Inflammatory macrophage (primary cell): Measurements from ENCODE around the gene SMARCC2.
"Not testable (repeated sequence)": the region's sequence is repeated elsewhere in the genome, so short reads cannot be mapped to it uniquely, and the experiment has no call there.

Experiments used
- DNase-seq, 2 donors: peaks; one replicate each; pipeline ENCODE4 v3.0.0-alpha.2; 2020 to 2022

Gene SMARCC2

DNA sequence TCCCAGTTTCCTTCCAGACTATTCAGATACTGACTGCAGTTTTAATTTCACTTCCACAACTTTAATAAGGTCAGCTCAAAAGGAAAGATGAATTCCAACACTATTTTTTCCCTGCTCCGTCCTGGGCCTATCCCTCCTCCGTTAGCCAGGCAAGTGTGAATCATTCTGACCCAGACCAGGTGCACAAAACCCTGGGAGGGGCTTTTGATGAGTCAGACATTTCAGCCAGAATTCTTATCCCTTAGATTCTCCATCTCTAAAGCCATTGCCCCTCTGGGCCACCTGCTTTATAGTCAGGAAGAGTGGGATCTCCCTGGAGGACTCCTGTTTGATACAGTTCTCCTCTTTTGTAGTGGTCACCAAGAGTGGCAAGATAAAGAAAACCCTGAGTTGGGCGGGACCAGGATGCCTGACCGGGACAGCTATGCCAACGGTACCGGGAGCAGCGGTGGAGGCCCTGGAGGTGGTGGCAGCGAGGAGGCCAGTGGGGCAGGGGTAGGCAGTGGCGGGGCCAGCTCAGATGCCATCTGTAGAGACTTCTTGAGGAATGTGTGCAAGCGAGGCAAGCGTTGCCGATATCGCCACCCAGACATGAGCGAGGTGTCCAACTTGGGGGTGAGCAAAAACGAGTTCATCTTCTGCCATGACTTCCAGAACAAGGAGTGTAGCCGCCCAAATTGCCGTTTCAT is 69.0 kb downstream of the SMARCC2 start:
- DNase-seq, result no peak

DNA sequence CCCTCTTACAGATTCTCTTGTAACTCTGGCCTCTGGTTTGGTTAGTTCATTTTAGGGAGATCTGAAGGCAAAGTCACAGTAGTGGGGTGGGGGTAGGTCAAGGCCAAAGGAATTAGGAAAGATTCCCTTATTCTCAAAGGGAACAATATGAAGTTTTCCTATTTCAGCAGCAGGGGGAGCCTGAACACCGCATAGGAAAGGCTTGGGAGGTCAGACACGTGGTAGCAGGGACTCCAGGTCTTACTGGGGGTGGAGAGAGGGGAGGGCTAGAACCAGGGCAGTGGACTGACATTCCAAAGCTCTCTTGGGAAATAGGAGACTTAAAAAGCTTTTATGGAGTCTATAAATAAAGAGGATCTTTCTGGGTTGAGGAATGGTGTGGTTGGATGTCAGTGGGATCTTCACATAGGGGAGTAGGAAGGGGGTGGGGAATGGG is 69.9 kb downstream of the SMARCC2 start:
- DNase-seq, result peak; percentile 77 to 84

DNA sequence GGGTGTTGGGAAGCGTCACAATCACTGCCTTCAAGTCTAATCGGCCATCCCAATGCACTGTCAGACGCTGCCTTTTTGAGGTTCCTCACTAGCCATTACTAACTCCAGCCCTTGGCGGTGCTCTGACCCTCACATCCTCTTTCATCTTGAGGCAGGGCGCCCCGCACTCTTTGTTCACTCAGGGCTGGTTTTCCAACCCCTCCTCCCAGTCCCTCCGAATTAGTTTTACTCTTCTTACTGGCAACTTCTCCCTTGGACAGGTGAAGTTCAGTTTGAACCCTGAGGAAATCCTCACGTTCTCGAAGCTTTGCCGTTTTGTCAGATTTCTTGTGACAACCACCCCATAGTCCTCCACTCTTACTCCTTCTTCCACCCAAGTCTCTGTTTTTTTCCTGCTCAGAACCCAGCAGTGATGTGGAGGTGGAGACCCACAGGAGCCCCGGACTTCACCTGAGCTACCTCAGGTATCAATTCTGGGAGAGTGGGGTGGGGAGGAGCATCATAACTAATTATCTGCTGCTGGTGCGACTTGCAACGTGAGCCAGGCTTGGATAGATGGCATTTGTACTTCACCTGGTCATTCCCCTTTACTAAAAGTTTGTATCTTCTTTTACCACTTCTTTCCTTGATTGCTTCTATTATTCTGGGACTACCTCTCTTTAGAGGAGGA is 70.5 kb downstream of the SMARCC2 start:
- DNase-seq, result peak in 1 of 2 donors; percentile 57

DNA sequence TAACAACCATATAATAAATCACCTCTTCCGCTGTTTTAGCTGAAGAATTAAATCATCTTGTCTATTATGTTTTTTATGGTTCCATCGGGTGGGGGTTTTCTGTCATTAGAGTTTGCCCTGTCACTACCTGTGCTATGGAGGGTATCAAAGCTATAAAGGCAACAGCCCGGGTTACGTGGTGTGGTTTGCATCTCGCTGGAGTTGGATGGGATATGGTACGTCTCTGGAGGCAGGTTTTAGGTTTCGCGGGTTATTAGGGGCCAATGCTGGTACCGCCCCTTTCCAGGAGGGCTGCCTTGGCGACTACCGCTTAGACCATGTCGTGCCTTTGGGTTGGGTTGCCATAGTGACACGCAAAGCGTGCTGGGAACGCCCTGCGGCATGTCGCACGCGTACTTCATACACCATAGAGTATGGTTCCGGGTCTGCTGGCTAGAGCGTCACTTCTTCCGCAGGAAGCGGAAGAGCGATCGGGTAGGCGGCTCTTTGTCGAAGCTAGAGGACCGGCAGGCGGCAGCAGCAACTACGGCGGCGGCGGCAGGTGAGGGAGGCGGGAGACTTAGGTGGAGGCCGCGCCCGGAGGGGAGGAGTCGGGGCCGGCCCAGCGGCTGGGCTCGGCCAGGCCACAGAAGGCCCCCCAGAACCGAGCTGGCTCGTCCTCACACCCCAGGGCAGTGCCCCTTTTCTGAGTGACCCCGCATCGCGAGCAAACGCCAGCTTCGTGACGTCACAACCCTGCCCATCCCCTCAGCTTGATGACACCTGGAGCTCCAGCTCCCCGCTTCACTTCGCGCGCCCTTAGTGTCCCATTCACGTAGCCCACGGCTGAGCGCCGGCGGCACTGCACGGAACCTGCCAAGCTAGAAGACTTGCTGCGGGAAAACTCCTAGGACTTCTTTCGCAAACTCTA is 71.2 kb downstream of the SMARCC2 start, which contains the start of gene ZC3H10:
Gene ZC3H10, plus strand, starts transcription at position 489 of the 910 bp plus-strand sequence. CDS start 2,297 bp downstream, outside the sequence.
- peak; percentile 99 to 100 for DNase-seq

DNA sequence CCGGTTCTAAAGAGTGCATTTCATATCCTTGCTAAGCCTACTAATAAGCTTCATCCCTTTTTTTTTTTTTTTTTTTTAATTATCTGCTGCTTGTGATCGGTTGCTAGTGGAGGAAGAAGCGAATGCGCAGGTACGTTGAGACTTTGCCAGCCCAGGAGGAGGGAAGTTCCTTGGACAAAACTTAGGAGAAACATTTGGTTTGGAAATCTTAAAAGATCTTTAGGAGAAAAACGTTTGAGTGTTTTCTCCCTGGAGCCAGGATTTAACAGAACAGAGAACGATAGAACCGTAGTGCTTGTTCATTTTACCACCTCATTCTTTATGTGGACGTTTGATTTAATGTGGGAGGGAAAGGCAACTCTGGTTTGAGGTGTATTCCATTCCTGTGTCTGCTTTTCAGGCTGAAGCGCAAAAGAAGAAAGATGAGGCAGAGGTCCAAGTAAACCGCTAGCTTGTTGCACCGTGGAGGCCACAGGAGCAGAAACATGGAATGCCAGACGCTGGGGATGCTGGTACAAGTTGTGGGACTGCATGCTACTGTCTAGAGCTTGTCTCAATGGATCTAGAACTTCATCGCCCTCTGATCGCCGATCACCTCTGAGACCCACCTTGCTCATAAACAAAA is 72.1 kb downstream of the SMARCC2 start:
- DNase-seq, result not testable (repeated sequence)

DNA sequence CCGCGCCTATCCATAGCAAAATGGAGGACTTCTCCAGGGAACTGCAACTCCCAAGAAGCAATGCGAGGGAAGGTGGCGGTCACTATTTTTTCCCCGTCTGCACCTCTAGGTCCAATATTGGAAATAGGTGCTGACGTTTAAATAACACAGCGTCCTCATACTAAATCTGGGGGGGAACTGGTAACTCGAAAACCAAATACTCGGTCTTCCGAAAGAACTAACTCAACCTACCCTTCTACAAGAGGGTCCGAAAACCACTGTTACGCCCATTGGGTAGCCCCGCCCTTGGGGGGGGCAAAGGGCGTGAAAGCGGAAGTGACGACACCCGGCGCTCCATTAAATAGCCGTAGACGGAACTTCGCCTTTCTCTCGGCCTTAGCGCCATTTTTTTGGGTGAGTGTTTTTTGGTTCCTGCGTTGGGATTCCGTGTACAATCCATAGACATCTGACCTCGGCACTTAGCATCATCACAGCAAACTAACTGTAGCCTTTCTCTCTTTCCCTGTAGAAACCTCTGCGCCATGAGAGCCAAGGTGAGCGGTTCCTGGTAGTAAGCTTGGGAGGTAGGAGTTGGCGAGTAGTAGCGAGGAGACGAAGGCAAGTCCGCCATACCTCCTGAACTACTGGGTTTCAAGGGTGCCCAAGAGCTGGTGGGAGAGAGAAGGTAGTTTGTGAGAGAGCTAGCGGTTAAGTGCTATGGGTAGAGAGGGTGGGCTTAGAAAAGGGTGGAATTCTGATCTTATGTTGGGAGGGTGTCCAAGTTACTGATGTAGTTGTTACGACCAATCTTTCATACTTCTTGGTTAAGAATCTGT is 72.8 kb downstream of the SMARCC2 start, which contains the start of gene RPL41:
Gene RPL41, plus strand, starts transcription at position 367 of the 815 bp plus-strand sequence.
- DNase-seq, result peak; percentile 97

DNA sequence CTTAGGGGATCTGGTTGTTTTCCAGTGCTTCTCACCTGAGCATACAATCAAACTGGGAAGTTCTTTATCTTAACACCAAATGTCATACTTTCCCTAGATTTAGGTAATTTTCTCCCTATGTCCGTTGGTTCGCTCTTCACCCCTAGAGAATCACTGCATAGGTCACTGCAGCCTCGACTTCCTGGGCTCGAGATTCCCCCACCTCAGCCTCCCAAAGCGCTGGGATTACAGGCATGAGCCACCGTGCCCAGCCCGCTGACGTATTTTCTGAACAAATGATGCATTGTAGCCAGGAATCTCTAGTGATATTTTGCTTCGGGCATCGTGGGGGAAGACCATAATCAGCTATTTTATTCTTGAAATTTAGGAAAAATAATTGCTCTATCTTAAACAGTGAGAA is 74.0 kb downstream of the SMARCC2 start:
- no peak for DNase-seq

DNA sequence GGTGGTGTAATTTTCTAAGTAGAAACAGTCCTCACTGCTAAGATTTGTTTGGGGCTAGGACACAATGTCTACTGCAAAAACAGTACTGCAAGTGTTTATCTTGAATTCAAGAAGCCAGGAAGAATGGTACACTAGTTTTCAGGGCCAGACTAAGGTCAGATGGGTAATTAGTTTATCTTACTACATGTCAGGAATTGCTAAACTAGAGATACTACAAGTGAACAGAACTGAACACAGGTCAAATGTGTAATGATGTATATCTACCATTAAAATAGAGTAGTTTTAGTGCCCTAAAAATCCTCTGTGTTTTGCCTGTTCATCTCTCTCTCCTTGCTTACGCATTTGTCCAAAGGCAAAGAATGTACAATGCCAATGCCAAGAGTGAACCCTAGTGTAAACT is 75.2 kb downstream of the SMARCC2 start:
- DNase-seq, result no peak
